ENCODE measurements around the gene LCTL. TPM values are rescaled to one million over a fixed set of nuclear protein-coding genes. Genes with fewer than 3 reads are reported as not detected.
A peak's percentile ranks its signal among the peaks of the same experiment; 100 is the strongest.
"Not testable (repeated sequence)": the region's sequence is repeated elsewhere in the genome, so short reads cannot be mapped to it uniquely, and the experiment has no call there.

LCTL gene
- polyA plus RNA-seq, 4 donors: 0.24 TPM; not detected in 3

- H3K27ac ChIP-seq (ENCODE audit: low read depth in 1 of 3, low read length in 2 of 3): peak within 1 kb of the TSS; percentile 82 to 95 (median 94)
- WGBS, 3 donors: 0 to 1% (median 1%) methylated on average over 46 of the region's 46 CpGs
- peaks cover 0 to 8% (median 6%) of the 10 kb centered on the region in 3 donors for H3K4me1 ChIP-seq (ENCODE audit: control insufficient read depth in 3 of 3, insufficient read depth in 2 of 3, low read depth in 1 of 3, low read length in 2 of 3)
- no peaks in the 10 kb centered on the region for H3K9me3 ChIP-seq (ENCODE audit: control insufficient read depth in 2 of 2, insufficient read depth in 1 of 2, low read depth in 1 of 2, low read length in 1 of 2)
- H3K27me3 ChIP-seq (ENCODE audit: control insufficient read depth in 3 of 3, insufficient read depth in 3 of 3, low read length in 3 of 3): no peaks in the 10 kb centered on the region
- FAIRE-seq (no peak), DNase-seq (peak; percentile 81 to 92)
- peak within 1 kb of the TSS; percentile 51 to 92 (median 70) for H3K4me3 ChIP-seq (ENCODE audit: low read depth in 1 of 3, low read length in 3 of 3)
- H3K36me3 ChIP-seq (ENCODE audit: control insufficient read depth in 3 of 3, insufficient read depth in 2 of 3, low read depth in 1 of 3, low read length in 3 of 3): peaks cover 2 to 19% (median 2%) of the 10 kb centered on the region in 3 donors
These were observed 61.0 kb downstream of the LCTL start, which contains the start of the genes RPL4 and ZWILCH for GRCh38 chr15:66504563-66505429. RPL4 (minus strand) TSS chr15:66504855; CDS start chr15:66504790, 65 bp downstream. ZWILCH (plus strand) TSS chr15:66505326; CDS start chr15:66505339, 13 bp downstream.

- Histone ChIP-seq H3K9me3 (ENCODE audit: control insufficient read depth in 2 of 2, insufficient read depth in 1 of 2, low read depth in 1 of 2, low read length in 1 of 2) (no peaks in the 10 kb centered on the region), H3K4me1 (ENCODE audit: control insufficient read depth in 3 of 3, insufficient read depth in 2 of 3, low read depth in 1 of 3, low read length in 2 of 3) (peaks cover 0 to 8% (median 6%) of the 10 kb centered on the region in 3 donors), H3K4me3 (ENCODE audit: low read depth in 1 of 3, low read length in 3 of 3) (peak overlapping the region; percentile 51 to 92 (median 70)), H3K27me3 (ENCODE audit: control insufficient read depth in 3 of 3, insufficient read depth in 3 of 3, low read length in 3 of 3) (no peaks in the 10 kb centered on the region), H3K27ac (ENCODE audit: low read depth in 1 of 3, low read length in 2 of 3) (peak overlapping the region; percentile 82 to 95 (median 94)), H3K36me3 (ENCODE audit: control insufficient read depth in 3 of 3, insufficient read depth in 2 of 3, low read depth in 1 of 3, low read length in 3 of 3) (peaks cover 2 to 25% (median 5%) of the 10 kb centered on the region in 3 donors)
- DNase-seq (peak in 1 of 2 donors; percentile 20), FAIRE-seq (no peak)
- 0 to 1% (median 1%) methylated on average over 12 of the region's 12 CpGs for WGBS, 3 donors
These were observed 61.8 kb downstream of the LCTL start for GRCh38 chr15:66503780-66504562.

GRCh38 chr15:66503041-66503648 lies 62.7 kb downstream of the LCTL start:
- peaks cover 0 to 12% (median 6%) of the 10 kb centered on the region in 3 donors for H3K4me1 ChIP-seq (ENCODE audit: control insufficient read depth in 3 of 3, insufficient read depth in 2 of 3, low read depth in 1 of 3, low read length in 2 of 3)
- H3K36me3 ChIP-seq (ENCODE audit: control insufficient read depth in 3 of 3, insufficient read depth in 2 of 3, low read depth in 1 of 3, low read length in 3 of 3): peaks cover 2 to 30% (median 5%) of the 10 kb centered on the region in 3 donors
- H3K4me3 ChIP-seq (ENCODE audit: low read depth in 1 of 3, low read length in 3 of 3): peak overlapping the region; percentile 51 to 92 (median 70)
- DNase-seq: peak in 1 of 2 donors; percentile 13
- not testable (repeated sequence) for H3K27ac ChIP-seq (ENCODE audit: low read depth in 1 of 3, low read length in 2 of 3); H3K9me3 ChIP-seq (ENCODE audit: control insufficient read depth in 2 of 2, insufficient read depth in 1 of 2, low read depth in 1 of 2, low read length in 1 of 2); FAIRE-seq; H3K27me3 ChIP-seq (ENCODE audit: control insufficient read depth in 3 of 3, insufficient read depth in 3 of 3, low read length in 3 of 3)
- 24 to 44% (median 27%) methylated on average over 13 of the region's 13 CpGs for WGBS, 3 donors

- no peak for FAIRE-seq
- WGBS, 3 donors: 66 to 71% (median 66%) methylated on average over 10 of the region's 10 CpGs
These were observed 63.3 kb downstream of the LCTL start for GRCh38 chr15:66502491-66502890.

GRCh38 chr15:66500346-66500745 lies 65.5 kb downstream of the LCTL start:
- not testable (repeated sequence) for H3K27ac ChIP-seq (ENCODE audit: low read depth in 1 of 3, low read length in 2 of 3); H3K27me3 ChIP-seq (ENCODE audit: control insufficient read depth in 3 of 3, insufficient read depth in 3 of 3, low read length in 3 of 3); DNase-seq; FAIRE-seq; H3K4me3 ChIP-seq (ENCODE audit: low read depth in 1 of 3, low read length in 3 of 3); H3K9me3 ChIP-seq (ENCODE audit: control insufficient read depth in 2 of 2, insufficient read depth in 1 of 2, low read depth in 1 of 2, low read length in 1 of 2)
- WGBS, 3 donors: 77 to 84% (median 81%) methylated on average over 7 of the region's 7 CpGs
- Histone ChIP-seq H3K36me3 (ENCODE audit: control insufficient read depth in 3 of 3, insufficient read depth in 2 of 3, low read depth in 1 of 3, low read length in 3 of 3) (peaks cover 2 to 33% (median 5%) of the 10 kb centered on the region in 3 donors), H3K4me1 (ENCODE audit: control insufficient read depth in 3 of 3, insufficient read depth in 2 of 3, low read depth in 1 of 3, low read length in 2 of 3) (peaks cover 0 to 32% (median 6%) of the 10 kb centered on the region in 3 donors)

More at GRCh38 chr15:66502491-66502890, 63.3 kb downstream of the LCTL start:
- no peak for DNase-seq
- Histone ChIP-seq H3K36me3 (ENCODE audit: control insufficient read depth in 3 of 3, insufficient read depth in 2 of 3, low read depth in 1 of 3, low read length in 3 of 3) (peaks cover 2 to 30% (median 5%) of the 10 kb centered on the region in 3 donors), H3K9me3 (ENCODE audit: control insufficient read depth in 2 of 2, insufficient read depth in 1 of 2, low read depth in 1 of 2, low read length in 1 of 2) (no peaks in the 10 kb centered on the region), H3K27ac (ENCODE audit: low read depth in 1 of 3, low read length in 2 of 3) (no peak overlapping the region), H3K4me3 (ENCODE audit: low read depth in 1 of 3, low read length in 3 of 3) (no peak overlapping the region), H3K4me1 (ENCODE audit: control insufficient read depth in 3 of 3, insufficient read depth in 2 of 3, low read depth in 1 of 3, low read length in 2 of 3) (peaks cover 0 to 16% (median 6%) of the 10 kb centered on the region in 3 donors), H3K27me3 (ENCODE audit: control insufficient read depth in 3 of 3, insufficient read depth in 3 of 3, low read length in 3 of 3) (no peaks in the 10 kb centered on the region)

GRCh38 chr15:66498501-66499386 lies 67.1 kb downstream of the LCTL start:
- DNase-seq (peak in 1 of 2 donors; percentile 16), FAIRE-seq (no peak)
- Histone ChIP-seq H3K27ac (ENCODE audit: low read depth in 1 of 3, low read length in 2 of 3) (peak overlapping the region in 2 of 3 donors; percentile 40 to 86), H3K36me3 (ENCODE audit: control insufficient read depth in 3 of 3, insufficient read depth in 2 of 3, low read depth in 1 of 3, low read length in 3 of 3) (peaks cover 2 to 33% (median 5%) of the 10 kb centered on the region in 3 donors), H3K4me1 (ENCODE audit: control insufficient read depth in 3 of 3, insufficient read depth in 2 of 3, low read depth in 1 of 3, low read length in 2 of 3) (peaks cover 0 to 35% (median 6%) of the 10 kb centered on the region in 3 donors), H3K9me3 (ENCODE audit: control insufficient read depth in 2 of 2, insufficient read depth in 1 of 2, low read depth in 1 of 2, low read length in 1 of 2) (no peaks in the 10 kb centered on the region), H3K27me3 (ENCODE audit: control insufficient read depth in 3 of 3, insufficient read depth in 3 of 3, low read length in 3 of 3) (no peaks in the 10 kb centered on the region), H3K4me3 (ENCODE audit: low read depth in 1 of 3, low read length in 3 of 3) (no peak overlapping the region)
- 49 to 62% (median 58%) methylated on average over 3 of the region's 3 CpGs for WGBS, 3 donors

Measured in small intestine (tissue), 7 donors.